ENCODE data around the gene MED15. TPM values are rescaled to one million over a fixed set of nuclear protein-coding genes. Genes with fewer than 3 reads are reported as not detected.

MED15 gene
- total RNA-seq, 1 donor = 36.9 TPM

DNA sequence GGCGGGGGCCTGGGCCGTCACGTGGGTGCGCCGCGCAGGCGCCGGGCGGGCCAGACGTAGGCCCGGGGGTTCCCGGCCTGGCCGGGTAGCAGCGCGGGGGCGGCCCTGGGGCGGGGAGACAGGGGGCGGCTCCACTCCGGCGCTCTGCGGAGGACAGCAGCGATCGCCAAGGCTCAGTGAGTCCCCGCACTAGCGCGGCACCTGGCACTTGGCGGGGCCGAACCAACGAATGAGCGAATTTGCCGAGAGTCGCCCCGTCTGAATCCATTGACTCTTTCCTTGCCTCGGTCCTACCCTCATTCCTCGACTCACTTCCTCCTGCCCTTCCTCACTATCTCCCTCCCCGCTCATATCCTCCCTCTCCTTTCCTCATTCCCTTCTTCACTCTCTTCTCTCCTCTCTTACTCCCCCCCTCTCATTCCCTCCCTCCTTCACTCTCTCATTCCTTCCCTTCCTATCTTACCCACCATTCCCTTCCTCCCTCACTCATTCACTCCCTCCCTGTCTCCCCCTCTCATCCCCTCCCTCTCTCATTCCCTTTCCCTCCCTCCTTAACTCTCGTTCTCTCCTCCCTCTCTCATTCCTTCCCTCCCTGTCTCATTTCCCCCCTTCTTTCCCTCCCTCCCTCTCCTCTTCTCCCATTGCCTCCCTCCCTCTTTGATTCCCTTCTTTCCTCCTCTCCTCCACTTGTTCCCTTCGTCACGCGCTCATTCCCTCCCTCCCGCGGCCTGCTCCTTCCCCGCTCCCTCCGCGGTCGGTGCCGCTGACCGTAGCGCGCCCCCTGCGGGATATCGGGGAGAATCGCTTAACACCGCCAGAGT is 11.3 kb upstream of the MED15 start:
- peak; percentile 100 for DNase-seq (ENCODE audit: insufficient read length, low spot score, missing footprints)
- Histone ChIP-seq H3K27me3 (ENCODE audit: insufficient read depth, low read length) (no peaks in the 10 kb centered on the region), H3K27ac (ENCODE audit: low read depth, low read length) (peak overlapping the region; percentile 78), H2AFZ (ENCODE audit: low read length) (peak overlapping the region; percentile 93), H3K9me3 (ENCODE audit: low read depth, low read length) (no peaks in the 10 kb centered on the region), H3K4me2 (ENCODE audit: insufficient read depth, low read length) (peak overlapping the region; percentile 97), H3K36me3 (ENCODE audit: insufficient read depth, low read length) (no peaks in the 10 kb centered on the region), H3K4me1 (ENCODE audit: insufficient read depth, low read length) (peaks cover 11% of the 10 kb centered on the region), H3K79me2 (ENCODE audit: insufficient read depth, low read length) (peaks cover 48% of the 10 kb centered on the region), H3K4me3 (ENCODE audit: insufficient read depth, low read length) (peak overlapping the region; percentile 76), H4K20me1 (ENCODE audit: insufficient read depth, low read length) (peaks cover 29% of the 10 kb centered on the region)
- TF ChIP-seq, protein P1, sequence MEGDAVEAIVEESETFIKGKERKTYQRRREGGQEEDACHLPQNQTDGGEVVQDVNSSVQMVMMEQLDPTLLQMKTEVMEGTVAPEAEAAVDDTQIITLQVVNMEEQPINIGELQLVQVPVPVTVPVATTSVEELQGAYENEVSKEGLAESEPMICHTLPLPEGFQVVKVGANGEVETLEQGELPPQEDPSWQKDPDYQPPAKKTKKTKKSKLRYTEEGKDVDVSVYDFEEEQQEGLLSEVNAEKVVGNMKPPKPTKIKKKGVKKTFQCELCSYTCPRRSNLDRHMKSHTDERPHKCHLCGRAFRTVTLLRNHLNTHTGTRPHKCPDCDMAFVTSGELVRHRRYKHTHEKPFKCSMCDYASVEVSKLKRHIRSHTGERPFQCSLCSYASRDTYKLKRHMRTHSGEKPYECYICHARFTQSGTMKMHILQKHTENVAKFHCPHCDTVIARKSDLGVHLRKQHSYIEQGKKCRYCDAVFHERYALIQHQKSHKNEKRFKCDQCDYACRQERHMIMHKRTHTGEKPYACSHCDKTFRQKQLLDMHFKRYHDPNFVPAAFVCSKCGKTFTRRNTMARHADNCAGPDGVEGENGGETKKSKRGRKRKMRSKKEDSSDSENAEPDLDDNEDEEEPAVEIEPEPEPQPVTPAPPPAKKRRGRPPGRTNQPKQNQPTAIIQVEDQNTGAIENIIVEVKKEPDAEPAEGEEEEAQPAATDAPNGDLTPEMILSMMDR (IDR thresholded peaks at IDR 0.05; ENCODE audit: extremely low read depth, low read depth, low read length) = peak; percentile 88

DNA sequence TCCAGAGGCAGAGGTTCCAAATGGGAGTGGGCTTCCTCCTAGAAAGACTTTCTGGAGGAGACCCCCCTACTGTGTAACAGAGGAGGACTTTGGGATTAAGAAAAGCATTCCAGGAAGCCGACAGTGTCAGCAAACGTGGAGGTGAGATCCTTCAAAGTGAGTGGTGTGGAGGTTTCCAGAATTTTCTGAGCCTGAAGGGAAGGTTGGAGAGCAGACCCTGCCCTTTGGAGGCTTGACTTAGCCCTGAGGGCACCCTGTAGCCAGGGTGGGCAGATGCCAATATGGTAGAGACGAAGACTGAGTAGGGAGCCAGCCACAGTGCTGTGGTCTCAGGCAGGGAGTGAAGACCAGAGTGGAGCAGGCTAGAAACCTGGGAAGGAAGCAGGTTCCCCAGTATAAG is 10.0 kb upstream of the MED15 start:
- Histone ChIP-seq H3K27me3 (ENCODE audit: insufficient read depth, low read length) (no peaks in the 10 kb centered on the region), H4K20me1 (ENCODE audit: insufficient read depth, low read length) (peaks cover 17% of the 10 kb centered on the region), H3K27ac (ENCODE audit: low read depth, low read length) (no peak overlapping the region), H3K9me3 (ENCODE audit: low read depth, low read length) (no peaks in the 10 kb centered on the region), H3K4me1 (ENCODE audit: insufficient read depth, low read length) (peaks cover 11% of the 10 kb centered on the region), H3K4me3 (ENCODE audit: insufficient read depth, low read length) (no peak overlapping the region), H3K79me2 (ENCODE audit: insufficient read depth, low read length) (peaks cover 34% of the 10 kb centered on the region), H2AFZ (ENCODE audit: low read length) (no peak overlapping the region), H3K36me3 (ENCODE audit: insufficient read depth, low read length) (no peaks in the 10 kb centered on the region), H3K4me2 (ENCODE audit: insufficient read depth, low read length) (no peak overlapping the region)
- TF ChIP-seq, protein P1 (IDR thresholded peaks at IDR 0.05; ENCODE audit: extremely low read depth, low read depth, low read length) = no peak
- no peak for DNase-seq (ENCODE audit: insufficient read length, low spot score, missing footprints)

DNA sequence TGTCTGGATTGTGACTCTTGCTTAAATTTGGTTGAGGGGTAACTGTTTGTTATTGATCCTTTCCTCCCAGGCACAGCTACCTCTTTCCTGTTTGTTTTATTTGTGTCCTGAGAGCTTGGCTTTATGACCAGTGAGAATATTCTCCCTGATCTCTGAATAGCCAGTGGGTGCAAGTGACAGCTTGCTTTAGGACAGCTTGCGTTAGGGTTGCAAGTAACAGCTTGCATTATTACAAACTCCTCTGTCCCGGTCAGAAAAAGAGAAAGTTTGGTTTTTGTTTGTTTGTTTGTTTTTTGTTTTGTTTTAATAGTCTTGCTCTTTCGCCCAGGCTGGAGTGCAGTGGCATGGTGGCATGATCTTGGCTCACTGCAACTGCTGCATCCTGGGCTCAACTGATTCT is 8.5 kb upstream of the MED15 start:
- DNase-seq (ENCODE audit: insufficient read length, low spot score, missing footprints) = peak; percentile 53
- no peak overlapping the region for H3K4me2 ChIP-seq (ENCODE audit: insufficient read depth, low read length)
- peaks cover 14% of the 10 kb centered on the region for H3K4me1 ChIP-seq (ENCODE audit: insufficient read depth, low read length)
- TF ChIP-seq, protein P1 (IDR thresholded peaks at IDR 0.05; ENCODE audit: extremely low read depth, low read depth, low read length) = no peak
- H3K79me2 ChIP-seq (ENCODE audit: insufficient read depth, low read length) = peaks cover 20% of the 10 kb centered on the region
- H3K27me3 ChIP-seq (ENCODE audit: insufficient read depth, low read length) = no peaks in the 10 kb centered on the region
- no peak overlapping the region for H2AFZ ChIP-seq (ENCODE audit: low read length)
- no peaks in the 10 kb centered on the region for H3K36me3 ChIP-seq (ENCODE audit: insufficient read depth, low read length)
- no peak overlapping the region for H3K27ac ChIP-seq (ENCODE audit: low read depth, low read length)
- H3K4me3 ChIP-seq (ENCODE audit: insufficient read depth, low read length) = no peak overlapping the region
- H3K9me3 ChIP-seq (ENCODE audit: low read depth, low read length) = no peaks in the 10 kb centered on the region
- peaks cover 13% of the 10 kb centered on the region for H4K20me1 ChIP-seq (ENCODE audit: insufficient read depth, low read length)

DNA sequence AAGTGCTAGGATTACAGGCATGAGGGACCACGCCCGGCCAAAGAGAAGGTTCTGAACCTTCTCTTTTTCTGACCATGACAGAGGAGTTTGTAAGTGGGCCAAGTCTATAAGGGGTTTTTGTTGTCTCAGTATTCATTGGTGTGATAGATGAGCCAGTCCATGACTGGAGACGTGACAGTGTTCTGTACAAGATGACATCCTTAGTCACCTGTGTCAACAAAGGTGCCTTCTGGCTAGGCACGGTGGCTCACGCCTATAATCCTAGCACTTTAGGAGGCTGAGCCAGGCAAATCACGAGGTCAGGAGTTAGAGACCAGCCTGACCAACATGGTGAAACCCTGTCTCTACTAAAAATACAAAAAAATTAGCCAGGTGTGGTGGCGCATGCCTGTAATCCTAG is 7.6 kb upstream of the MED15 start:
- Histone ChIP-seq H2AFZ (ENCODE audit: low read length) (no peak overlapping the region), H3K4me1 (ENCODE audit: insufficient read depth, low read length) (peaks cover 14% of the 10 kb centered on the region), H3K36me3 (ENCODE audit: insufficient read depth, low read length) (no peaks in the 10 kb centered on the region), H3K79me2 (ENCODE audit: insufficient read depth, low read length) (peaks cover 11% of the 10 kb centered on the region), H3K27ac (ENCODE audit: low read depth, low read length) (no peak overlapping the region), H4K20me1 (ENCODE audit: insufficient read depth, low read length) (peaks cover 10% of the 10 kb centered on the region), H3K4me3 (ENCODE audit: insufficient read depth, low read length) (no peak overlapping the region), H3K9me3 (ENCODE audit: low read depth, low read length) (no peaks in the 10 kb centered on the region), H3K27me3 (ENCODE audit: insufficient read depth, low read length) (no peaks in the 10 kb centered on the region), H3K4me2 (ENCODE audit: insufficient read depth, low read length) (no peak overlapping the region)
- peak; percentile 64 for DNase-seq (ENCODE audit: insufficient read length, low spot score, missing footprints)
- TF ChIP-seq, protein P1 (IDR thresholded peaks at IDR 0.05; ENCODE audit: extremely low read depth, low read depth, low read length) = no peak

Data from osteoblast (primary cell).